ENCODE measurements around the gene UTP4.

DNA sequence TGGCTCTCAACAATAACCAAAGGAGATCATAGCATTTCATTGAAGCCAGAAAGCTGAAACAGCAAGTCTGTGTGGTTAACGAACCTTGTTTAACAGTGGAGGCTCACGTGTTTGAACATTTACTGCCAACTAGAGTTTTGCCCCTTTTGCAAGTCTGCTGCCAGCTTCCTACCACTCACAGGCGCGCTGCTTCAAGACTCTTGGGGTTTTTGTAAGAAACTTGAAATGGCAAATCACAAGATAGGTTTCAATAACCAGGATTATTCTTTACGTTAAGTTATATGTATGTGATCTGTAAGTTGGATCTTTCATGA lies 55.7 kb downstream of the UTP4 start:
- TF ChIP-seq CTCF (conservative IDR thresholded peaks at IDR 0.05; ENCODE audit: low read length), result 0 out of 2 replicates have a peak, but pooled peaks have one; percentile 28
- TF ChIP-seq EZH2phosphoT487 (IDR thresholded peaks at IDR 0.05; ENCODE audit: borderline replicate concordance, low read depth, low read length), result no peak

Measured in OCI-LY7 (cell line).